Stimulated activated CD4-positive, alpha-beta T cell treated with anti-CD3 and anti-CD28 coated beads, TNF-alpha, amount 100 ng/mL, for 24 hours (primary cell): Measurements from ENCODE around the gene LSM3.

Source experiments
- DNase-seq, 3 experiments: peaks; one replicate each; pipeline ENCODE4 v3.0.0-alpha.2; 2020; ENCODE audit warnings: low read depth in 3 of 3

LSM3 gene

GRCh38 chr3:14178247-14179113 is at the start of gene LSM3, which contains the start of gene XPC:
Gene LSM3 (plus strand): TSS chr3:14178817. CDS start chr3:14178861, 44 bp downstream.
Gene XPC (minus strand): TSS chr3:14178601. CDS start chr3:14178568, 33 bp downstream.
- DNase-seq = peak; percentile 93 to 97 (median 95)

GRCh38 chr3:14129296-14129695 is 49.3 kb upstream of the LSM3 start:
- DNase-seq = no peak

- DNase-seq = no peak
Observed at GRCh38 chr3:14130230-14130629, 48.4 kb upstream of the LSM3 start.

DNA sequence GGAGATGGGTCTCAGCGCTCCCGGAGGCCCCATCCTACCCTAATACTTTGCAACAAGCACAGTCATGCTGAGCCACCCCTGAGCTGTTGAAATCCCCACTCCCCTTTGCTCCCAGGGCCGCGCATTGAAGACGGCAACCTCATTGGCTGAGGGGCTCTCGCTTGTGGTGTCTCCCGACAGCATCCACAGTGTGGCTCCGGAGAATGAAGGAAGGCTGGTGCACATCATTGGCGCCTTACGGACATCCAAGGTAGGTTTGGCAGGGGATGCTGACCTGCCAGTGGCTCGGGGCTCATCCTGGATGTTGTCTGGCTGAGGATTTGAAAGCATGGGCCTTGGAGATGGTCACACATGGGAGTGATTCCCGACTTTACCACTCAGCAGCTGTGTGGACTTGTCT is 47.9 kb upstream of the LSM3 start:
- DNase-seq = no peak

- DNase-seq = no peak
Observed at GRCh38 chr3:14131134-14131533, 47.5 kb upstream of the LSM3 start.

DNA sequence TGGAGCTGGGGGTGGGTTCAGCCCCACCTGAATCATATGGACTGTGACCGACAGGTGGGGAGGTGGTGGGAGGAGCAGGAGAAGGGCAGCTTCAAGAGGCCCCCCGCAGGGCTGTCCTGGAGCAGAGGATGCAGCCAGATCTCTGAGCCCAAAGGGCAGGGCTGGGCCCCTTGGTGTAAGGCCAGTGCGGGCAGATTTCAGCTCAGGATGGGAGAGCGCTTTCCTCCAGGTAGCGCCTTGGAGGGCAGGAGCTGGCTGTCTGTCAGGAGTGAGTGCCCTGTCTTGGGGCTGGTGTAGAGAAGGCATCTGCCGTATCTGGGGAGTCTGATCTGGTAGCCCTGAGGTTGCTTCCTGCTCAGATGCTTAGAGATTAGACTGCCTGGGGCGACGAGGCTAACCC is 46.5 kb upstream of the LSM3 start:
- DNase-seq = no peak

DNA sequence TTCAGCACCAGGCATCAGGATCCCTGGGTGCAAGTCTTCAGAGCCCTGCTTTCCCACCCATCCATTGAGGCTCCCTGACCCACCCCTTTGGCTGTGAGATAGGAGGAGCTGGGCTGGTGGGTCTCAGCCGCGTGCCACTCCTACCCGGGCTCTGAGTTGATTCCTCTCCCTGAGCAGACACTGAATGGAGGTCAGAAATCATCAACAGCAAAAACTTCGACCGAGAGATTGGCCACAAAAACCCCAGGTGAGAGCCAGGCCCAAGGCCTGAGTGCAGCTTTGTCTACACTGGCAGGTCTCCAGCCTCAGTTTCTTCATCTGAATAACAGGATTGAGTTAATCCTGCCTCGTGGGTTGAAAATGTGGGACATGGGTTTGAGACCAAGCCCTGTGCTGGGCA is 45.9 kb upstream of the LSM3 start:
- no peak for DNase-seq

DNA sequence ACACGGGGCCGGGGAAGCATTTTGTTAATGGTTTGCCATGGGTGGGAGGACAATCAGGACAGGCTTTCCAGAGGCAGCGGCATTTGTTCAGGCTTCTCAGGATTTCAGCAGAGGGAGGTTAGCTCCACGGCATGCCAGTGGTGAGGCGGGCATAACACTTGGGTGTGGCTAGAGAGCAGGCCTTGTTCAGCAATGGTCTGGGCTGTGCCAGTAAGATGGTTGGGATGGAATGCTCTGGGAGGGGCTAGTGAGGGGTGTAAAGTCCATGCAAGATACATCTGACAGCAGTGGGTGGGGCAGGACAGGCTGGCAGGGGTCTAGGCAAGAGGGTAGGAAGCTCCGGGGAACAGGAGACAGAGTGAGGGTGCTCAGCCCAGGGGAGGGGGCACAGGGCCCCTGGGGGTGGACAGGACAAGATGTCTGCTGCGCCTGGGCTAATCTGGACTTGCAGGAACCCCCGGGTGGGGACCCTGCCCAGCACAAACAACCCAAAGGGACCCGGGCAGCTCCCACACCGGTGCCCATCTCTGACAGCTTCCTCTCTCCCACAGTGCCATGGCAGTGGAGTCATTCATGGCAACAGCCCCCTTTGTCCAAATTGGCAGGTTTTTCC is 45.3 kb upstream of the LSM3 start:
- DNase-seq = no peak

DNA sequence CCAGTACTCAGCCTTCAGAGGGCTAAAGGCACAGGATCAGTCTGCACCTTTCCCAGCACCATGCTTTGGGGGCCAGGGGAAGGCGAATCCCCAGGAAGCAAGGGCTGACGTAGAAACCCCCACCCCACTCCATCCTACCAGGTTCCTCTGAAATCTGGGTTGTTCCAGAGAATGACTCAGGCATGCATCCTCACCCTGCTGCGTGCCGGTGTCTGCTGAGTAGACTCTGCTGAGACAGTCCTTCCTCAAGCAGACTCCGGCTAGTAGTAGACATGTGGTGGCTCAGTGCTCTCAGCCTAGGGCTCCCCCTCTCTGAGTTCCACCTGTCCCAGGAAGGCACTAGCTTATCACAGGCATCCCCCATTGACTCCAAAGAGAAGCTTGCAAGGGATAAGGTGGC is 44.7 kb upstream of the LSM3 start:
- DNase-seq = no peak

- no peak for DNase-seq
Observed at GRCh38 chr3:14134291-14134690, 44.3 kb upstream of the LSM3 start.

DNA sequence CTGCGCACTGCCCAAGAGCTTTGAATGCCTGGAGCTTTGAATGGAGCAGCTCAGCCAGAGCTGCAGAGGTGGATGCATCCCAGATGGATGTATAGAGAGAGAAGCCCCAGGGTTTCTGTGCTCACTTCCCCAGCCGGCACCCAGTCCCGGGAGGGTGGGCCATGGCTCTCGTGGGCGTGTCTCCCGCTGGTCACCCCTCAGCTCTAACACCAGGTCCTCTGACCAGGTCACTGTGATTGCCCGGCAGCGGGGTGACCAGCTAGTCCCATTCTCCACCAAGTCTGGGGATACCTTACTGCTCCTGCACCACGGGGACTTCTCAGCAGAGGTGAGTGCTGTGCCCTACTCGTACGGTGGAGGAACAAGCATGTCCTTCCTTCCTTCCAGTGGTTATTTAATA is 43.0 kb upstream of the LSM3 start:
- DNase-seq = no peak

- DNase-seq = no peak
Observed at GRCh38 chr3:14137004-14137403, 41.6 kb upstream of the LSM3 start.

DNA sequence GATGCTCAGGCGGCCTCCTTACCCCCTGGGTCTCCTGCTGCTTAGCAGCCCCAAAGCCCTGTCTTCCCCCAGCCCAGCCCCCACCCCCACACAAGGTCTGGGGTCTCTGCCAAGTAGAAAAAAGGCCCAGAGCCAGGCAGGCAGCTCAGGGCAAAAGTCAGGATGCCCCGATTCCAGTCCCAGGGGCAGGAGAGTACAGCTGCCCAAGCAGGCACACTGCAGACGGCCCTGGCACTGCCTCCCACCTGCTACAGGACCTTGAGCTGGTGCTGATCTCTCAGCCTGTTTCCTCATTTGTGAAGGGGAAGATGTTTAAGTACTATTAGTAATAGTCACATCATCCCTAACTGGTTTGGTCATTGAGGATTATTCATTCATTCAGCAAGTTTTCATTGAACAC is 41.2 kb upstream of the LSM3 start:
- no peak for DNase-seq

GRCh38 chr3:14138109-14138877 is 40.3 kb upstream of the LSM3 start:
- DNase-seq = no peak

GRCh38 chr3:14138878-14139655 is 39.5 kb upstream of the LSM3 start:
- no peak for DNase-seq

DNA sequence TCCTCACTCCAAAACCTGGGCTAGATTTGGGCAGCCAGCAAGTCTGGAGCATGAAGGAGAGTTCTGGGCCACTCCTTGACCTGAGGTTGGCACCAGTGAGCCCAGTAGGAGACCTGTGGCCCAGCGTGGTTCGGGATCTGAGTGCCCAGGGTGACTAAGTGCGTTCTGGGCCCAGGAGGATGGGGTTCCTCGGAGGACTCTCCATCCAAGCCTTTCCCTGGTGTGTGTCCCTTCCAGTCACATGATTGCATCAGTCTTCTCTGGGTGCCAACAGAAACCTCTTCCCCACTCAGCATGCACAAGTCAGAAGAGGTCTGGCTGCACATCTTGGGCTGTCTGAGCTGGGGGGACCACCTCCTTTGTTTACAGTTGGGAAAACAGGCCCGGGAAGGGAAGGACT is 38.8 kb upstream of the LSM3 start:
- DNase-seq = no peak

- no peak for DNase-seq
Observed at GRCh38 chr3:14140668-14141067, 37.9 kb upstream of the LSM3 start.

DNA sequence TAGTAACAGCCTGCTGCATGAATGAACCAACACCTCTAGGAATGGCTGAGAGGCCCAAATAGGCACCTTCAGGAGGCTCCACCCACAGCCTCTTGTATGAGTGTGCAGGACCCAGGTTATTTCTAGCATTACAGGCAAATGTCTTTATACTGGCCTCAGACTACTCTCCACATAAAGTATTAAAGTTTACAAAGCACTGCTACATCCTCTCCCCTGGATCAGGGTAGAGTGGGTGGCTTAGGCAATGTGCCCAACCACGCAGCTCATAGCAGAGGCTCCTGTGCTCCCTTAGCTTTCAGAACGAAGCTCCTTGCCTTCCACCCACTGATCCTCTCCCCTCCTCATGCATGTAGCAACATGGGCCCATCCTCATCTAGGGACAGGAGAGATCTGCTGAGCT is 37.5 kb upstream of the LSM3 start:
- no peak for DNase-seq

- DNase-seq = no peak
Observed at GRCh38 chr3:14141602-14142341, 36.8 kb upstream of the LSM3 start.

DNA sequence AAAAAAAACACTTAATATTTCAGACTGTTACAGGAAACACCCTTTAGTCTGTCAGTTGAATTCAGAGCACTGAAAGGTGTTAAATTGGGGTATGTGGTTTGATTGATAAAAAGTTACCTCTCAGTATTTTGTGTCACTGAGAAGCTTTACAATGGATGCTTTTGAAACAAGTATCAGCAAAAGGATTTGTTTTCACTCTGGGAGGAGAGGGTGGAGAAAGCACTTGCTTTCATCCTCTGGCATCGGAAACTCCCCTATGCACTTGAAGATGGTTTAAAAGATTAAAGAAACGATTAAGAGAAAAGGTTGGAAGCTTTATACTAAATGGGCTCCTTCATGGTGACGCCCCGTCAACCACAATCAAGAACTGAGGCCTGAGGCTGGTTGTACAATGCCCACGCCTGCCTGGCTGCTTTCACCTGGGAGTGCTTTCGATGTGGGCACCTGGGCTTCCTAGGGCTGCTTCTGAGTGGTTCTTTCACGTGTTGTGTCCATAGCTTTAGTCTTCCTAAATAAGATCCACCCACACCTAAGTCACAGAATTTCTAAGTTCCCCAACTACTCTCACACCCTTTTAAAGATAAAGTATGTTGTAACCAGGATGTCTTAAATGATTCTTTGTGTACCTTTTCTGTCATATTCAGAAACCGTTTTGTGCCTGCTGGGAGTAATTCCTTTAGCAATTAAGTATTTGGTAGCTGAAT is 35.9 kb upstream of the LSM3 start:
- peak in 1 of 3 experiments; percentile 34 for DNase-seq
